K562 (cell line): ENCODE data around the gene PPM1G. TPM values are rescaled to one million over a fixed set of nuclear protein-coding genes. Genes with fewer than 3 reads are reported as not detected.

Source experiments
- ADNP ChIP-seq: fragments of 200-800 bp; sonication (Bioruptor generic); IDR thresholded peaks from 2 replicates; pipeline ENCODE4 v1.6.1; 2016; ENCODE audit warnings: missing genetic modification characterization, missing compliant biosample characterization
- C11orf30 ChIP-seq: fragments of 450-650 bp; IDR thresholded peaks from 2 replicates; pipeline ENCODE4 v1.6.1; 2016; ENCODE audit warnings: low read depth, mild to moderate bottlenecking
- CBX5 ChIP-seq: IDR thresholded peaks from 2 replicates; pipeline ENCODE4 v1.6.1; 2014; ENCODE audit warnings: low read depth, borderline replicate concordance
- E2F6 ChIP-seq, 2 experiments: IDR thresholded peaks; 2 replicates each; pipeline ENCODE4 v1.6.1; 2011; ENCODE audit warnings: borderline replicate concordance in 1 of 2, control low read depth in 1 of 2, low read depth in 1 of 2, low read length in 1 of 2, mild to moderate bottlenecking in 1 of 2, mixed read lengths in 1 of 2, moderate library complexity in 1 of 2; ENCODE audit not compliant: insufficient read depth in 1 of 2, insufficient read length in 1 of 2, poor library complexity in 1 of 2, severe bottlenecking in 1 of 2; ENCODE audit errors: extremely low read depth in 1 of 2
- E4F1 ChIP-seq: fragments of 250-450 bp; sonication (Bioruptor Pico); IDR thresholded peaks from 2 replicates; pipeline ENCODE4 v1.5.0; 2021; ENCODE audit warnings: mild to moderate bottlenecking, borderline replicate concordance
- ESRRA ChIP-seq: fragments of 450-650 bp; IDR thresholded peaks from 2 replicates; pipeline ENCODE4 v1.6.1; 2014; ENCODE audit warnings: low read depth, mild to moderate bottlenecking, moderate library complexity, borderline replicate concordance
- ID3 ChIP-seq, 2 experiments: fragments of 250-450 bp in 1 of 2; fragments of 450-650 bp in 1 of 2; sonication (Bioruptor Pico) in 1 of 2; IDR thresholded peaks; 2 replicates each; pipeline versions ENCODE4 v1.6.1 to v1.8.0; 2016 to 2021; ENCODE audit warnings: mild to moderate bottlenecking in 2 of 2, moderate library complexity in 2 of 2, missing compliant biosample characterization in 1 of 2, missing genetic modification characterization in 1 of 2
- NCOA1 ChIP-seq: fragments of 450-650 bp; IDR thresholded peaks from 2 replicates; pipeline ENCODE4 v1.6.1; 2016; ENCODE audit warnings: low read depth
- NFE2L1 ChIP-seq: fragments of 450-650 bp; IDR thresholded peaks from 2 replicates; pipeline ENCODE4 v1.6.1; 2016; ENCODE audit warnings: missing genetic modification characterization, low read depth, mild to moderate bottlenecking, missing compliant biosample characterization, moderate library complexity, borderline replicate concordance
- NFIX ChIP-seq: fragments of 250-450 bp; sonication (Bioruptor Pico); IDR thresholded peaks from 2 replicates; pipeline ENCODE4 v1.4.0; 2020; ENCODE audit warnings: low read depth, mild to moderate bottlenecking, moderate library complexity
- RCOR1 ChIP-seq, 2 experiments: IDR thresholded peaks; 2 replicates each; pipeline ENCODE4 v1.6.1; 2012; ENCODE audit warnings: low read depth in 2 of 2, low read length in 2 of 2, borderline replicate concordance in 1 of 2, improper control_type of control experiment in 1 of 2
- RUNX1 ChIP-seq: sonication (generic); IDR thresholded peaks from 2 replicates; pipeline ENCODE4 v1.6.1; 2016; ENCODE audit warnings: antibody characterized with exemption, low read depth
- SP2 ChIP-seq: IDR thresholded peaks from 2 replicates; pipeline ENCODE4 v1.6.1; 2011; ENCODE audit warnings: mild to moderate bottlenecking, low read depth, low read length, moderate library complexity; ENCODE audit not compliant: poor library complexity, severe bottlenecking; ENCODE audit errors: extremely low read depth
- TSC22D4 ChIP-seq: fragments of 450-650 bp; IDR thresholded peaks from 2 replicates; pipeline ENCODE4 v1.6.1; 2016; ENCODE audit warnings: missing genetic modification characterization, missing biosample characterization, control low read depth
- ZNF197 ChIP-seq: fragments of 200-800 bp; sonication (Bioruptor generic); IDR thresholded peaks from 2 replicates; pipeline ENCODE4 v1.6.1; 2016; ENCODE audit warnings: low read depth, missing genetic modification characterization, missing compliant biosample characterization
- ZNF57 ChIP-seq: fragments of 450-650 bp; formaldehyde crosslinking; IDR thresholded peaks from 2 replicates; pipeline ENCODE4 v1.4.0; 2020; ENCODE audit warnings: mild to moderate bottlenecking, moderate library complexity
- ZNF644 ChIP-seq: fragments of 200-800 bp; sonication (Bioruptor generic); IDR thresholded peaks from 2 replicates; pipeline ENCODE4 v1.6.1; 2016; ENCODE audit warnings: low read depth, missing genetic modification characterization, missing compliant biosample characterization
- polyA plus RNA-seq, 8 experiments: library from polyadenylated mRNA; depleted of rRNA in 4 of 8; stranded (reverse) in 5 of 8; unstranded in 3 of 8; fragments of >200 nt; fragmentation: Nextera tagmentation in 2 of 8; fragmentation: Illumina TruSeq in 1 of 8; extraction: Ambion mirVana in 2 of 8; extraction: Trizol in 1 of 8; gene quantifications; 2 replicates each; pipeline versions ENCODE4 v1.2.1 to v1.2.3, GENCODE V29; 2011 to 2014; ENCODE audit warnings: inconsistent platforms in 1 of 8, missing spikeins in 1 of 8
- total RNA-seq, 7 experiments: library from RNA; depleted of rRNA in 6 of 7; stranded (reverse); fragments of >200 nt in 6 of 7; fragmentation: Illumina TruSeq in 2 of 7; extraction: Trizol in 2 of 7; gene quantifications; 2 replicates each; pipeline versions ENCODE4 v1.2.1 to v1.2.3, GENCODE V29; 2011 to 2021; ENCODE audit warnings: low replicate concordance in 1 of 7
- TF ChIP-seq, protein P1 (sequence below): fragments of 250-450 bp; sonication (Bioruptor Pico); IDR thresholded peaks from 2 replicates; pipeline ENCODE4 v1.8.0; 2022; ENCODE audit warnings: inconsistent platforms

The PPM1G gene
- total and polyA plus RNA-seq, 9 of the 15 experiments (the other 6 are each of a cell fraction or from before 2014, with no cell fraction given), result 61.7 to 230 (median 153) TPM

- TF ChIP-seq E2F6 (IDR thresholded peaks at IDR 0.05; ENCODE audit: borderline replicate concordance in 1 of 2, extremely low read depth in 1 of 2, insufficient read depth in 1 of 2, insufficient read length in 1 of 2, low read depth in 1 of 2, low read length in 1 of 2, poor library complexity in 1 of 2, severe bottlenecking in 1 of 2), result peak; percentile 3 to 44
- peak in 1 of 2 experiments; percentile 42; a peak in 2 of 4 replicates for TF ChIP-seq RCOR1 (IDR thresholded peaks at IDR 0.05; ENCODE audit: borderline replicate concordance in 1 of 2, low read depth in 2 of 2, low read length in 2 of 2)
- no peak for TF ChIP-seq ADNP (tag)
- TF ChIP-seq NCOA1, result no peak
- TF ChIP-seq C11orf30, result peak; percentile 87
- TF ChIP-seq, protein P1, sequence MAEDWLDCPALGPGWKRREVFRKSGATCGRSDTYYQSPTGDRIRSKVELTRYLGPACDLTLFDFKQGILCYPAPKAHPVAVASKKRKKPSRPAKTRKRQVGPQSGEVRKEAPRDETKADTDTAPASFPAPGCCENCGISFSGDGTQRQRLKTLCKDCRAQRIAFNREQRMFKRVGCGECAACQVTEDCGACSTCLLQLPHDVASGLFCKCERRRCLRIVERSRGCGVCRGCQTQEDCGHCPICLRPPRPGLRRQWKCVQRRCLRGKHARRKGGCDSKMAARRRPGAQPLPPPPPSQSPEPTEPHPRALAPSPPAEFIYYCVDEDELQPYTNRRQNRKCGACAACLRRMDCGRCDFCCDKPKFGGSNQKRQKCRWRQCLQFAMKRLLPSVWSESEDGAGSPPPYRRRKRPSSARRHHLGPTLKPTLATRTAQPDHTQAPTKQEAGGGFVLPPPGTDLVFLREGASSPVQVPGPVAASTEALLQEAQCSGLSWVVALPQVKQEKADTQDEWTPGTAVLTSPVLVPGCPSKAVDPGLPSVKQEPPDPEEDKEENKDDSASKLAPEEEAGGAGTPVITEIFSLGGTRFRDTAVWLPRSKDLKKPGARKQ (CRISPR knock-in tag), result no peak
- TF ChIP-seq RUNX1, result no peak
- no peak for TF ChIP-seq ZNF197
- TF ChIP-seq SP2, result peak; percentile 42
- TF ChIP-seq ID3 (CRISPR knock-in tag; IDR thresholded peaks at IDR 0.05), result no peak
- TF ChIP-seq ID3 (tag; IDR thresholded peaks at IDR 0.05), result peak; percentile 71; the same call in 1 of the 2 replicates
- TF ChIP-seq ESRRA, result peak; percentile 87
- no peak for TF ChIP-seq E4F1 (CRISPR knock-in tag)
- TF ChIP-seq NFE2L1, result no peak
- TF ChIP-seq CBX5, result no peak; the same call in 1 of the 2 replicates
- no peak for TF ChIP-seq ZNF57 (CRISPR knock-in tag)
- TF ChIP-seq ZNF644 (tag), result peak; percentile 36; the same call in 1 of the 2 replicates
- no peak for TF ChIP-seq NFIX (CRISPR knock-in tag)
- TF ChIP-seq TSC22D4 (tag), result no peak
Measured at GRCh38 chr2:27370026-27370815, 39.2 kb downstream of the PPM1G start, which contains the start of the genes EIF2B4 and SNX17 (continued).
